Common myeloid progenitor, CD34-positive (primary cell): Measurements from ENCODE around the gene OTUD5.
"Not testable (repeated sequence)": the region's sequence is repeated elsewhere in the genome, so short reads cannot be mapped to it uniquely, and the experiment has no call there.

Source experiments
- CTCF ChIA-PET: fragments of 350-600 bp; sonication (Branson Sonifier 250); formaldehyde crosslinking; loops from one replicate; lab custom pipeline; 2021; ENCODE audit warnings: antibody characterized with exemption; lab: Charles Lee
- POLR2A ChIA-PET: fragments of 350-600 bp; sonication (Branson Sonifier 250); formaldehyde crosslinking; loops from one replicate; lab custom pipeline; 2021; ENCODE audit warnings: antibody characterized with exemption; lab: Charles Lee
- DNase-seq, 3 donors: peaks; one replicate each; pipeline versions ENCODE4 v3.0.0 to v3.0.0-alpha.2; 2013
- H3K27ac ChIP-seq, 2 experiments: 1 replicate in 1 of 2; 2 replicates in 1 of 2; pipeline ENCODE4 v1.7.0; 2013; ENCODE audit warnings: inconsistent platforms in 2 of 2, low read length in 2 of 2, mild to moderate bottlenecking in 2 of 2, low read depth in 1 of 2, moderate library complexity in 1 of 2; ENCODE audit not compliant: severe bottlenecking in 2 of 2, insufficient read depth in 1 of 2, poor library complexity in 1 of 2
- H3K27me3 ChIP-seq, 5 experiments: replicated peaks in 2 of 5; 1 replicate in 3 of 5; 2 replicates in 2 of 5; pipeline versions ENCODE4 v1.6.1 to v1.7.0; 2013; ENCODE audit warnings: low read length in 4 of 5, mild to moderate bottlenecking in 2 of 5, moderate library complexity in 2 of 5, inconsistent platforms in 1 of 5; ENCODE audit not compliant: insufficient read depth in 5 of 5, control insufficient read depth in 4 of 5
- H3K36me3 ChIP-seq, 4 experiments: 1 replicate in 2 of 4; 2 replicates in 2 of 4; pipeline versions ENCODE4 v1.6.1 to v1.7.0; 2013; ENCODE audit warnings: low read length in 3 of 4, control low read depth in 1 of 4, mild to moderate bottlenecking in 1 of 4; ENCODE audit not compliant: control insufficient read depth in 4 of 4, insufficient read depth in 4 of 4
- H3K4me1 ChIP-seq, 4 experiments: 1 replicate in 3 of 4; 2 replicates in 1 of 4; pipeline versions ENCODE4 v1.6.1 to v1.7.1; 2013; ENCODE audit warnings: low read length in 3 of 4, mild to moderate bottlenecking in 3 of 4, control low read depth in 1 of 4, inconsistent platforms in 1 of 4, moderate library complexity in 1 of 4; ENCODE audit not compliant: control insufficient read depth in 4 of 4, insufficient read depth in 4 of 4; ENCODE audit errors: control extremely low read depth in 1 of 4
- H3K4me3 ChIP-seq, 7 experiments: 1 replicate in 4 of 7; 2 replicates in 3 of 7; pipeline versions ENCODE4 v1.5.1 to v1.7.0; 2013; ENCODE audit warnings: mild to moderate bottlenecking in 7 of 7, low read length in 6 of 7, moderate library complexity in 6 of 7, inconsistent platforms in 2 of 7, low read depth in 2 of 7, control low read depth in 1 of 7; ENCODE audit not compliant: insufficient read depth in 4 of 7, control insufficient read depth in 1 of 7; ENCODE audit errors: extremely low read depth in 1 of 7
- H3K9me3 ChIP-seq, 5 experiments: 1 replicate in 4 of 5; 2 replicates in 1 of 5; pipeline versions ENCODE4 v1.6.1 to v1.7.1; 2013; ENCODE audit warnings: low read length in 4 of 5, mild to moderate bottlenecking in 2 of 5, inconsistent platforms in 1 of 5, low read depth in 1 of 5, moderate library complexity in 1 of 5; ENCODE audit not compliant: control insufficient read depth in 4 of 5, insufficient read depth in 2 of 5; ENCODE audit errors: control extremely low read depth in 1 of 5
- WGBS: methylation state at CpG from one replicate; pipeline ENCODE4 v1.1.5; 2013; ENCODE audit not compliant: insufficient coverage; 5-methylcytosine and 5-hydroxymethylcytosine counted together

The OTUD5 gene

DNA sequence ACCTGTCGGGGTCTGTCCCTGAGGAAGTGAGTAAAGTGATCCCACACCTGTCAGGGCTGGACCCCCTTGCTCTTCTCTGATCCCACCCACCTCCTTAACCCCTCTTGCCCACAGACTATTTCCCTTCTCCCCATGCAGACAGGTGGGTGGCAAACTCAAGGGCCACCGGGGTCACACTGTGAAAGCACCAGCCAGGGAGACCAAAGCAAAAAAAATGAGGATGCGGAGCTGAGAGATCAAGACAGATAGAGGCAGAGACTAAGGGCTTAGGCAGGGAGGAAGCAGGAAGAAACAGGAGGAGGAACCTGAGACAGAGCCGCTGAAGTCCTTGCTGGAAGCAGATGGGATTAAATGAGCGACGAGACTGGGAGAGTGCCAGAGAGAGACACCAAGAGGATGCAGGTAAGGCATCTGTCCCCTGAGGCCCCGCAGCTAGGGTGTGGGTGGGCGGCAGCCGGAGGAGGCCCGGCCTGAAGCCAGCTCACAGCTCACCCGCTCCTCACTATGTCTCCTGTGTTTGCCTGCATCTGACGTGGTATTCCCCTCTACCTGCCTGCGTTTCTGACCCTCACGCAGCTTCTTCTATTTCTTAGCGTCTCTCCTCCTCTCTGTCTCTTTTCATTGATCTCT lies 67.0 kb downstream of the OTUD5 start:
- WGBS: 40% methylated on average over 15 of the region's 15 CpGs
- peak overlapping the region in 6 of 7 experiments; percentile 8 to 70 (median 54) for H3K4me3 ChIP-seq
- ChIA-PET CTCF (interaction anchor here (0.6 to 1.3 kb wide), 3 partner anchors 13 to 61 kb away, joined by 3 read pairs; no protein-coding TSS in a partner anchor), POLR2A (interaction anchor here (0.8 kb wide), 1 partner anchor 21 kb away, joined by 3 read pairs; the partner anchor contains the start of gene SLC35A2)
- peaks cover 0 to 21% (median 12%) of the 10 kb centered on the region in 4 experiments for H3K36me3 ChIP-seq
- no peaks in the 10 kb centered on the region for H3K9me3 ChIP-seq
- H3K27me3 ChIP-seq: no peaks in the 10 kb centered on the region
- H3K4me1 ChIP-seq: peaks cover 0 to 9% (median 4%) of the 10 kb centered on the region in 4 experiments
- no peak for DNase-seq
- H3K27ac ChIP-seq: no peak overlapping the region

- not testable (repeated sequence) for H3K27ac ChIP-seq, DNase-seq, H3K27me3 ChIP-seq, H3K4me3 ChIP-seq, H3K36me3 ChIP-seq, H3K4me1 ChIP-seq, H3K9me3 ChIP-seq
- ChIA-PET CTCF (interaction anchor here (1.0 kb wide), 1 partner anchor 10 kb away, joined by 3 read pairs; no protein-coding TSS in a partner anchor), POLR2A (interaction anchor here (0.6 kb wide), 1 partner anchor 52 kb away, joined by 3 read pairs; no protein-coding TSS in a partner anchor)
- 90% methylated on average over 4 of the region's 5 CpGs for WGBS
These were observed 70.8 kb downstream of the OTUD5 start for GRCh38 chrX:48886586-48886985.

GRCh38 chrX:48883729-48884128 lies 73.7 kb downstream of the OTUD5 start:
- H3K27ac ChIP-seq: no peak overlapping the region
- H3K4me3 ChIP-seq: no peak overlapping the region
- ChIA-PET CTCF (no interaction called here), POLR2A (no interaction called here)
- DNase-seq: no peak
- no peaks in the 10 kb centered on the region for H3K4me1 ChIP-seq
- no peaks in the 10 kb centered on the region for H3K9me3 ChIP-seq
- 81% methylated on average over 10 of the region's 10 CpGs for WGBS
- H3K27me3 ChIP-seq: no peaks in the 10 kb centered on the region
- no peaks in the 10 kb centered on the region for H3K36me3 ChIP-seq

GRCh38 chrX:48876944-48877343 lies 80.5 kb downstream of the OTUD5 start:
- H3K9me3 ChIP-seq, H3K27me3 ChIP-seq, POLR2A ChIA-PET, H3K36me3 ChIP-seq, H3K27ac ChIP-seq, H3K4me3 ChIP-seq, DNase-seq, H3K4me1 ChIP-seq: not testable (repeated sequence)
- CTCF ChIA-PET: interaction anchor here (1.1 kb wide), 1 partner anchor 10 kb away, joined by 4 read pairs; no protein-coding TSS in a partner anchor
- WGBS: no CpG with 5 or more reads among the region's 4 CpGs
